Measurements from ENCODE around the gene MCRIP1. TPM values are rescaled to one million over a fixed set of nuclear protein-coding genes. Genes with fewer than 3 reads are reported as not detected.
"Not testable (repeated sequence)": the region's sequence is repeated elsewhere in the genome, so short reads cannot be mapped to it uniquely, and the experiment has no call there.

The MCRIP1 gene
- polyA plus RNA-seq, 1 donor, result 135 TPM

- DNase-seq, result no peak
These were observed 8.0 kb upstream of the MCRIP1 start for GRCh38 chr17:81840826-81841778.

- DNase-seq, result not testable (repeated sequence)
These were observed 7.0 kb upstream of the MCRIP1 start for GRCh38 chr17:81840059-81840458.

- no peak for DNase-seq
These were observed 6.2 kb upstream of the MCRIP1 start for GRCh38 chr17:81839301-81839700.

GRCh38 chr17:81838753-81839255 lies 5.7 kb upstream of the MCRIP1 start:
- no peak for DNase-seq

- no peak for DNase-seq
These were observed 4.5 kb upstream of the MCRIP1 start for GRCh38 chr17:81837641-81838040.

- DNase-seq, result no peak
These were observed 1.8 kb upstream of the MCRIP1 start, which contains the start of gene PPP1R27 for GRCh38 chr17:81834831-81835267. TSS of gene PPP1R27 (minus strand) at chr17:81835050. CDS start at chr17:81834953, 97 bp downstream.

- no peak for DNase-seq
These were observed 1.1 kb upstream of the MCRIP1 start for GRCh38 chr17:81833921-81834830.

- no peak for DNase-seq
These were observed 407 bp downstream of the MCRIP1 start for GRCh38 chr17:81832608-81833159.

GRCh38 chr17:81831957-81832607 lies 1.0 kb downstream of the MCRIP1 start:
- DNase-seq, result no peak

- DNase-seq, result no peak
These were observed 1.5 kb downstream of the MCRIP1 start for GRCh38 chr17:81831563-81831956.

GRCh38 chr17:81829858-81830257 lies 3.2 kb downstream of the MCRIP1 start:
- DNase-seq, result no peak

- no peak for DNase-seq
These were observed 4.4 kb downstream of the MCRIP1 start for GRCh38 chr17:81828656-81829055.

- DNase-seq, result no peak
These were observed 7.1 kb downstream of the MCRIP1 start for GRCh38 chr17:81825841-81826466.

GRCh38 chr17:81824595-81824994 lies 8.5 kb downstream of the MCRIP1 start:
- DNase-seq, result no peak

- no peak for DNase-seq
These were observed 9.1 kb downstream of the MCRIP1 start for GRCh38 chr17:81823820-81824550.

GRCh38 chr17:81822996-81823819 lies 9.9 kb downstream of the MCRIP1 start:
- no peak for DNase-seq

GRCh38 chr17:81822312-81822637 lies 10.8 kb downstream of the MCRIP1 start:
- DNase-seq, result no peak

- DNase-seq, result peak; percentile 29
These were observed 11.3 kb downstream of the MCRIP1 start for GRCh38 chr17:81821603-81822311.

- DNase-seq, result no peak
These were observed 11.9 kb downstream of the MCRIP1 start for GRCh38 chr17:81821147-81821546.

All from hindlimb muscle (tissue), 1 donor.